GM21390 (cell line): Measurements from ENCODE around the gene PIK3R2.
"Not testable (repeated sequence)": the region's sequence is repeated elsewhere in the genome, so short reads cannot be mapped to it uniquely, and the experiment has no call there.

Experiments
- ATAC-seq: cut with Tn5 transposase; IDR thresholded peaks from one replicate; pipeline ENCODE4 v1.9.1; 2021; ENCODE audit not compliant: unreplicated experiment

Gene PIK3R2

DNA sequence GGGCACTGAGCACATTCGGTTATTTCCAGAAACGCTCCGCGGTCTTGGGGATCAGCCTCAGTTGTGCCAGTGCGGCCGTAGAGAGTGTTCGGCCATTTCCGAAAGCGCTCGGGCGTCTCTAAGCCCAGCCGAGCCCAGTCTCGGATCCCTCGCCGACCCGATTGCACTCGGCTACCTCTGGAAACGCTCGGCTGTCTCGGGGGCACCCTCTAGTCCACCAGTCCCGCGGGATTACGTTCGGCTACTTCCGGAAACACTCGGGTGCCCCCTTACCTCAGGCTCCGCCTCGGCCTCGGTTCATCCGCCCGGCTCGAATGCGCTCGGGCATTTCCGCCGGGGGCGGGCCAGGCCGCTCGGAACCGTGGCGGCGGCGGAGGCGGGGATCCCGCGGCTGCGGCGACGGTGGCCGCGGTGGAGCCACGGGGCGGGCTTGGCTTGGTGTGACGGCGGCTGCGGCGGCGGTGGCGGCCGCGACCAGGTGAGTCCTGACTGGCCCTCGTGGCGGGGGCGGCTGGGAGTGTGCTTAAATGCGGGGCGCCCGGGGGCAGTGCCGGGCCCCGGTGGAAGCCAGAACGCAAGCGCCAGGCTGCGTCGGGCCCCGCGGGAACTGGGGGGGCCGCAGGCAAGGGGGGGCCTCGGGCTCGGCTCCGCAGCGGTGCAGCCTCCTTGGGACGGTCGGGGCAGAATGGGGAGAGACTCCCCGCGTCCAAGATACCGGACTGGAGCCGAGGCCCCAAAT is at the start of gene PIK3R2:
Gene PIK3R2 (plus strand): TSS at position 347 of the 739 bp plus-strand sequence. CDS start 2,717 bp downstream, outside the sequence.
- ATAC-seq: peak; percentile 73

DNA sequence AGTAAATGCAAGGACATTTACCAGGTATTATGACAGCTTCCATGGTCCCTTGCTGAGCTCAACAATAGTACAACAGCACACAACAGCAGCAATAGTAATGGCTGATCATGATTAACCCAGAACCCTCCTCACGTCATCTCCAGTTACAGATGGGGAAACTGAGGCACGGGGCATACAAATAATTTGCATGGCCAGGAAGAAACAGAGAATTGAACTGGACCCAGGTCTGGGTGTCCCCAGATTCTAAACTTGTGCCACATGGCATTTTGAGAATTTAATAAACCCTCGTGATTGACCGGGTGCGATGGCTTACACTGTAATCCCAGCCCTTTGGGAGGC is 48.2 kb upstream of the PIK3R2 start:
- ATAC-seq: no peak

DNA sequence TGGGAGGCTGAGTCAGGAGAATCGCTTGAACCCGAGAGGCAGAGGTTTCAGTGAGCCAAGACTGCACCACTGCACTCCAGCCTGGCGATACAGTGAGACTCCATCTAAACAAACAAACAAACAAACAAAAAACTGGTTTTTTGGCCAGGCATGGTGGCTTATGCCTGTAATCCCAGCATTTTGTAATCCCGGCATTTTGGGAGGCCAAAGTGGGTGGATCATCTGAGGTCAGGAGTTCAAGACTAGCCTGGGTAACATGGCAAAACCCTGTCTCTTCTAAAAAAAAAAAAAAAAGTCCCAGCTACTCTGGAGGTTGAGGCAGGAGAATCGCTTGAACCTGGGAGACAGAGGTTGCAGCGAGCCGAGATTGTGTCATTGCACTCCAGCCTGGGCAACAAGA is 47.7 kb upstream of the PIK3R2 start:
- ATAC-seq: not testable (repeated sequence)

DNA sequence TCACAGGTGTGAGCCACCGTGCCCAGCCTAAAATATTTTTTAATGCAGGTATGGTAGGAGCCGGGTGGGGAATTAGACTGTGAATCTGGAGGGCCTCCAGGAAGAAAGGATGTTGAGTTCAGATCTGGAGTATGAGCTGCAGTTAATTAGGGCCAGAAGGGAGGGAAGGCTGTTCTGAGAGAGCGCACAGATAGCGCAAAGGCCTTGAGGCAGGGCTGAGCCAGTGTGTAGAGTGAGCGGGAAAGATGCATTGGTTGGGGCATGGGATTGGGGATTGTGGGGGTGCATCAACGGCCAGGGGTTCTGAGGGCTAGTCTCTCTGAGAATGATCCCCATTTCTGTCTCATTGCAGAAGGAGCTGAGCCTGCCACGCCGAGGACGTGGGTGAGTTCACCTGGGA is 45.7 kb upstream of the PIK3R2 start:
- no peak for ATAC-seq

DNA sequence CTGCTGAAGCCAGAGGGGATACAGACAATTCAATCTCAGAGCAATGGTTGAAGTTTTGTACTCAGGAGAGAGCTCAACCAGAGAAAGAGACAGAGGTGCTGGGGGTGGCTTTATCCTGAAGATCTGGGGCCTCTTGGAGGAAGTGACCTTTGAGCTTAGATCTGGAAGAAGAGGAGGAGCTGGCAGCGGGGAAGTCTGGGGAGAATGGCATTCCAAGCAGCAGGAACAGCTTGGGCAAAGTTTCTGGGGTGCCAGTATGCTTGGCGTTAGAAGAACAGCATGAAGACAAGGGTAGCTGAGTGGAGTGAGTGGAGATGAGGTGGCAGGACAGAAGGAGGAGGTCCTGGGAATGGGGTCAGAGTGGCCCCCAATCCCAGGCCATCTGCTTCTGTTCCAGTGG is 44.1 kb upstream of the PIK3R2 start:
- ATAC-seq: no peak

DNA sequence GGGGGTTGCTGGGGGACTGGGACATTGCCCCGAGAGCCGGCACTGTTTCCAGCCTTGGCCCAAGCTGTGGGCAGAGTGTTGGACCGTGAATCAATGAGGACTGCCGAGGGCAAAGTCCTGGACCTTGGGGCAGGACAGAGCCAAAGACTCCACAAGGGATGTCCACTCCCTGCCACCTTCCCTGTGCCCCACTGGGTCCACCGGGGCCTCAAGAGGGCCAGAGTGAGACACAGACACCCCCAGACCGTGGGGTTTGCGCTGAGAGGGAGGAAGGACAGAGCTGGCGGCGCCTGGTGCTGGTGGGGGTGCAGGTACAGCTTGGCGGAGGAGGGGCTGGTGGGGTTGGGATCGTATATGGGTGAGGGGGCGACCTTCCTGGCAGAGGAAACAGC is 43.6 kb upstream of the PIK3R2 start:
- no peak for ATAC-seq

DNA sequence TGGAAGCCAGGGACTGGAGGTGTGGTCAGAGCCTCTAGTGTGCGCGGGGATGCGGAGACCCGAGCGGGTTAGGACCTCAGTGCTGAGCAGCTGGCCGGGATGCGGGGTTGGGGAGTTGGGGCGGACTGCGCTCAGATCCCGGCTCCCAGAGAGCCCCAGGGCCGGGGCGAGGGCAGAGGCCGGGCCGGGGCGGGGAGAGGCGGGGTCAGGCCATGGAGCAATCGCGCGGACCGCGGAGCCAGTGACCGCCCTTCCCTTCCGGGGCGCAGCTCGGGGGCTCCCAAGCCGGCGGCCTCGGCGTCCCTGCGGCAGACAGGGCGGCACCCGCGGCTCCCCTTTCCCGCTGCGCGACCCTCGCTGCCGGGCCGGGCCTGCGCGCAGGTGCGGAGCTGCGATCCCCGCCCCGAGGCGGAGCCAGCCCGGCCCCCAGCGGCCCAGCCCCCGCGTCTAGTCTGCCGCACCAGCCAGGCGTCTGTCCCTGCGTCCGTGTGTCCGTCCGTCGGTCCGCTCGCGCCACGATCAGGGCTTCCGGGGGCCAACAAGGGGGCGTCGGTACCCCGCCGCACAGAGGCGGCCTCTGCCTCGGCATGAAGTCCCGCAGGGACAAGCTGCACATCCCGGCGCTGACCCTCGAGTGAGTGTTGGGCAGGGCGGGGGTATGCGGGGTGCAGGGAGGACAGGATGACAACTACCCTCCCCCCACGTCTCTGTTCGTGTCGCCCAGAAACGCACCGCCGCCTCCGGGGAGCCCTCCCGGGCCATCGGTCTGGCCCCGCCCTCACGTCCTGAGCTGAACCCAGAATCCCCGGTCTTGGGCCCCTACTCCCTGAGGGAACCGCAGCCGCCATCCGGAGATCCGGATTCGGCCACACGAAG is 43.0 kb upstream of the PIK3R2 start:
- no peak for ATAC-seq

DNA sequence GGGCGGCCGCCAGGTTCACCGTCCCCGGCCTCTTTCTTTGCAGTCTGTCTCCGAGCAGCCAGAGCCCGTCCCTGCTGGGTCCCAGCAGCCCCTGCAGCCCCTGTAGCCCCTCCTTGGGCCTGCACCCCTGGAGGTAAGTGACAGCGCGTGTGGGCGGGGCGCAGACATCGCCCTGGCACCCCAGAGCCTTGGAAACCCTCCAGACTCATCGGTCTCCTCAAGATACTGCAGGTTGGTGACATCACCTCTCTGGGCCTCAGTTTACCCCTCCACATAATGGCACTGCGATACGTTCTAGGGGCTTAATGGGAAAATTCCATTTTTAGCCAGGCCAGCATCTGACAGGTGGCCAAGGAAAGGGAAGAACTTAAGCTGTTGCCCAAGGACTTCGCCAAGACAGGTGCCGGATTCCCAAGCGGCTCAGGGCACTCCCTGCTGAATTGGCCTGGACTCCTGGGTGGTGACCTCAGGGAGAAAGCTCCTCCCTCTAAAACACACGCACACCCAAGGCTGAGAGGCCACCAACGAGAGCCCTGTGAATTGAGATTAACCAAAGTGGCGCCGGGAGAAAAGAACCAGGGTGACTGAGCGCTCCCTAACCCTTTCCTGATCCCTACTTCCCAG is 42.2 kb upstream of the PIK3R2 start:
- no peak for ATAC-seq

DNA sequence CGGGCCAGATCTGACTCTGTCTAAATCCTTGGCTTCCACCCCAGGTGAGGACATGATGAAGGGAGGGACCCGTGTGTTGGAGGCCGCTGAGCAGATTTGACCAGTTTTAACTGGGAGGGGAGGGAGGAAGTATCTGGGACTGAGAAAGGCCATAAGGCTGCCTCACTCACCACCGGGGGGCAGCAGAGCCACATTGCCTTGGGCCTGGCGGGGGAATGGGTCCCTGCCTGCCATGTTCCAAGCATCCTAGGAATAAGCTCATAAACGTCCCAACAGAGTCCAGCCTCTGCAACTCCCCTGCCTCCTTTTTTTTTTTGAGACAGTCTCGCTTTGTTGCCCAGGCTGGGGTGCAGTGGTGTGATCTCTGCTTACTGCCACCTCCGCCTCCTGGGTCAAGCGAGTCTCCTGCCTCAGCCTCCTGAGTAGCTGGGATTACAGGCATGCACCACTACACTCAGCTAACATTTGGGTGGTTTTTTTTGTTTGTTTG is 39.9 kb upstream of the PIK3R2 start:
- no peak for ATAC-seq

DNA sequence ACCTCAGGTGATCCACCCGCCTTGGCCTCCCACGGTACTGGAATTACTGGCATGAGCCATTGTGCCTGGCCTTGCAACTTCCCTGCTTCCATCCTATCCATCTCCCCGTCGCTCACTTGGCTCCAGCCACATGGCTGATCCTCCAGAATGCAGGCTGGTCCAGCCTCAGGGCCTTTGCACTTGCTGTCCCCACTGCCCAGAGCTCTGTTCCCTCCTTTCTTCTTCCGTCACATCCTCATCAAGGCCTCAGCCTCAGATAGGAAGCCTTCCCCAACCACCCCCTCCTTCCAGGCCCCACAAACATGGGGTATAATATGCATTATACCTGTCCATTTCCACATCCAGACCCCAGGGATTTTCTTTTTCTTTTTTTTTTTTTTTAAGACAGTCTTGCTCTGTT is 39.1 kb upstream of the PIK3R2 start:
- no peak for ATAC-seq

DNA sequence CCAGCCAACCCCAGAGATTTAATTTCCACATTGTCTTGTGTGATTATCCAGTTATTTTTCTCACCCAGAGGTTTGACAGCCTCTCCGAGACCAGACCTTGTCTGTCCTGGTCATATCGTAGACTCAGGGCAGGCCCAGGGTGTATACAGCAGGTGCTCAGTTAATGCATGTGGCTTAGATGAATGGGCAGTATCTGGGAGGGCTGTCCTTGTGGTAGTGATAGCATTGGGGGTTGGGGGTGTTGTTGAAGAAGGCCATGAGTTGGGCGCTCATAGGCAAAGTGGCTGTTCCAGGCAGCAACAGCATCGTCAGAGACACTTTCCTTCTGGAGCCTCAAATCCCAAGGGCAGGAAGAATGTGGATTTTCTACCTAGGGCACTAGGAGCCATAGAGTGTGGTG is 38.5 kb upstream of the PIK3R2 start:
- ATAC-seq: no peak

DNA sequence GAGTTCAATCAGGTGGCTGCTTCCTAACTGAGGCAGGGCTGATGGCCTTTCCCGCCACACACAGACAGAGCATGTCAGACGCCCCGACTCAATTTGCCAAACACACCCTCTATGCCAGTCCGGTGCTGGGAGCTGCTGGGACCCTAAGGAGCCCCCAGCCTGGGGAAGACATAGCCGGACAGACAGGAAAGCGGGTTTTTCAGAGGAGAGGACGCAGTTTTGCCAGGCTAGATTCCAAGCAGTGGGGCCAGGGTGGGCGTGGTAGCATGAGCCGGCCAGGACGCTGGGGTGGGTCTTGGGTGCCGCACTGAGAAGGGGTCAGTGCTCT is 35.6 kb upstream of the PIK3R2 start:
- ATAC-seq: no peak

DNA sequence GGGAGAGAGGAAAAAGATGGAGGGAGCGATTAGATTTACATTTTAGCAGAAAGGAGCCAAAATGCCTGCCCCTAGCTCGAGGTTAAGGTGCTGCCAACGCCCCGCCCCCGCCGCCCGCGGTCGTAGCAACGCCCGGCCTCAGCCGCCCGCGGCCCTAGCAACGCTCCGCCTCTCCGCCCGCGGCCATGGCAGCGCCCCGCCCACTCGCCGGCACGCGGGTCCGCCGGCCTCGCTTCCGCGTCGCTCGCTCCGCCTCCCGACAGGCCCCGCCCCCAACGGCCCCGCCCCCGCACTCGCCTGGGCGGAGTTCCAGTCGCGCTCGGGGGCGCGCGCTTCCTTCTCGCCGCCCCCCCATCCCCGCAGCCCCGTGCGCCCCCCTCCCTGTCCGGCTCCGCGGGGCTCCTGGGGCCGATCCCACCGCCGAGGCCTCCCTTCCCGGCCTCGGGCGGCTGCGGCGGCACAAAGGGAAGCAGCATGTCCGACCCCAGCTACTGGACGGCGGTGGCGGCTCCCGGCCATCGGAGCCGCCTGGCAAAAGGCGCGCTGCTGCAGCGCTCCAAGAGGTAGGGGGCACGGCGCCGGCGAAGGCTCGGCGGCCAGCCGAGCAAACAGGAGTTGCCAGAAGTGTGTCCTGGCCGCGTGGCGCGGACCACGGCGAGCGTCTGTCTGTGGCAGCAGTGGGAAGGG is 35.1 kb upstream of the PIK3R2 start:
- ATAC-seq: peak; percentile 74

DNA sequence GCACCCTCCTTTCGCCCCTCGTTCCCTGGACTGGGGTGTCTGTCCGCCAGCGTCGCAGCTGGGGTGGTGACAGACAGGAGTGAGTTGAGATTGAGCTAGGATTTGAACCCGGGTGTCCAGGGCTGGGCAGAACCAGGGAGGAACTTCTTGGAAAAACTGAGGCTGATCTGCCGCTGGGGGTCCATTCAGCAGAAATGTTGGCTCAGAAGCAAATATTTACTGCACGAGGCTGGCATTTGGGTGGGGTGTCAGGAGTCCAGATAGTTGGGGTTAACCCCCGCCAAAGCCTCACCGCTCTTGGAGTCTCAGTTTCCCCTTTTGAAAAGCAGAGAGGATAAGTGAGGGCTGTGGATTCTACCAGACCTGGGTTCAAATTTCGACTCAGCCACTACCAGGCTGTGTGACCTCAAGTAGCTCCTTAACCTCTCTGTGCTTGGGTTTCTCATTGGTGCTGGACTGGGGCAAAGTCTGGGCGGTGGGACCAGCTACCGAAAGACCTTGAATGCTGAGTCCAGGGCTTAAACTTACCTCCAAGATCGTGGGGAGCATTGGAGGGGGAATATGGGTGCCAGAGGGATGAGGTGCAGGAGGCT is 34.4 kb upstream of the PIK3R2 start:
- no peak for ATAC-seq

DNA sequence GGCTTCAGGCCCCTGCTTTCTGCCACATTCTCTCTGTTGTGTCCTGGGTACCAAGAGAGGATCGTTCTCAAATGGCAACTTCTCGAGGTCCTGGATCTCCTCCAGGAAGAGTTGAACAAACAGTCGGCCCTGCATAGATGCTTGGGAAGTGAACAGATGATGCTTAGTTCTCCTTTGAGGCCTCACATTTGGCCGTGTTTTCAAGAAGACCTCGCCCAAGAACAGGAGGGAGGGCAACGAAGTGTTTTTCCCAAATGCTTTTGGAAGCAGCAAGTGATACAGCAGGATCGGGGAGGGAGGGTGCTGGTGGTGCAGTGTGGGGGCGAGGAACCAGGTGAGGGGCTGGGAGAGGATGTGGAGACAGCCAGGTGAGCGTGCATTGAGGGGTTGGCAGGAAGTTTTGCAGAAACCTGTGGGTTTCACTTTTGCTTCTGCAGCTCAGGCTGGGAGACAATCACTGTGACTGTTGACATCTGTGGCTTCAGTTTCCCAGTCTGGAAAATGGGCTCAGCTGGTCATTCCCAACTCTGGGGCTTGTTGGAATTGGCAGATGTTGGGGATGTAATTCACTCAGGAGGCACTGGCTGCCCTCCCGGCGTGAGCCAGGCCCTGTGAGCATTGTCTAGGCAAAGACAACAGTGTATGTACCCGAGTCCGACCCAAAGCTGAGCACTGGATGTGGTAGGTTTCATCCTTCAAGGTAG is 33.8 kb upstream of the PIK3R2 start:
- ATAC-seq: no peak

DNA sequence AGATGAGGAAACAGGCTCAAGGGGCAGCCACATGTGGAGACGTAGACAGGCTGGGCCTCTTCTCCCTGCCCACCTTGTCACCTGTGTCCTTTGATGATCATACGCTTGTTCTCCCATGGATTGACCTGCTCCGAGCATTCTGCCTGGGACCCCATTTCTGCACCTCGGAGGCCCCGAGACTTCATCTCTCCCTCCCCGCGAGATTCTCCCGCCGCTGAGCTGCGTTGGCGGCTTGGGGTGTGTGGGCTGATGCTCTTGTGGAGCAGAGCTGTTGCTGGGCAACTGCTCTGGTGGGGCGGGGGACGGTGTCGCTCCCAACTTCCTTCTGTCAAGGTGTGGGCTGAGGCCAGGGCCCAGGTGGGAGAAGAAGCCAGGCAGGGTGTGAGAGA is 33.3 kb upstream of the PIK3R2 start:
- no peak for ATAC-seq

DNA sequence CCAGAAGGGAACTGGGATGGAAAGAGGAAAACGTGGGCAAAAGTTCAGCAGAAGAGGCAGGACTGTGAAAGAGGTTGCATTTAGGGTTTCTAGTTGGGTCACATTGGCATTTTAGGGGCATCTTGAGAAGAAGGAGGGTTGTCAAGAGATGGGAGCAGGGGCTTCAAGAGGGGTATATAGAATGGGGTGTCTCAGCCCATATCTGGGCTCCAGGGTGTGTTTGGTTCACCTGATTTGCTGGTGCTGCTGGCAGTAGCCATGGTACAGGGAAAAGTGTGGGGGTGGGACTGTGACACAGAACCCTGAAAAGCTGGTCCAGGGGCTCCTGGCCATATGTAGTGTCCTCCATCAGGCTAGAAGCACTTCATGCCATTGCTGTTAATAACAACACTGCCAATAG is 32.8 kb upstream of the PIK3R2 start:
- ATAC-seq: no peak

DNA sequence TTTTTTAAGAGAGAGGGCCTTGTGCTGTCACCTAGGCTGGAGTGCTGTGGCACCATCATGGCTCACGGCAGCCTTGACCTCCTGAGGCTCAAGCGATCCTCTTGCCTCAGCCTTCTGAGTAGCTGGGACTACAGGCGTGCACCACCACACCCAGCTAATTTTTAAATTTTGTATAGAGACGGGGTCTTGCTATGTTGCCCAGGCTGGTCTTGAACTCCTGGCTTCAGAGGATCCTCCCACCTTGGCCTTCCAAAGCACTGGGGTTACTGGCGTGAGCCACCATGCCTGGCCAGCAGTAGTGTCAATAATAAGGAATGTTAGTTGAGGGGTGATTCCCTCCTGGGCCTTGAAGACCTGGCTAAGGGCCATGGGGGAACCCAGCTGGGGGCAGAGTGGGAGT is 31.8 kb upstream of the PIK3R2 start:
- ATAC-seq: no peak

DNA sequence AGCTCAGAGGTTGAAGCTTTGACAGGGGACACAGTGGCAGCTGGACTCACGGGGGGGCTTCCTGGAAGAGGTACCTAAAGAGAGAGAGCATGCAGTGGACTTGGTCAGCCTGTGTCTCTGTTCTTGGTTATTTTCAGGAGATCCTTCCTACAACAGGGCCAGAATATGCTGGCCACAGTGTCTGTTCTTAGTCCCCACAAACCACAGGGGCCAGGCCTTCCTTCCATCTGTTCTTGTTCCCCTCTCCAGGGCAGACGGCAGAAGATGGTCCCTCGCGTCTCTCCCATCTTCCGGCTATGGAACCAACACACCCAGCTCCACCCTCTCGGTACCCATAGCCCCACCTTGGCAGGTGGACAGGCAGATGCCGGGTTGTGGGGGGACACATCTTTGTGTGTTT is 30.5 kb upstream of the PIK3R2 start:
- ATAC-seq: no peak
